LNCaP clone FGC (cell line): ENCODE data around the gene CCDC60.

Experiments used
- DNase-seq: peaks from one replicate; pipeline ENCODE4 v3.0.0-alpha.2; 2011; ENCODE audit warnings: low read depth
- H3K4me3 ChIP-seq: 2 replicates; pipeline ENCODE4 v1.5.1; 2011; ENCODE audit warnings: mild to moderate bottlenecking, low read depth, low read length, control low read depth
- CTCF ChIP-seq: IDR thresholded peaks from 2 replicates; pipeline ENCODE4 v1.5.1; 2012; ENCODE audit warnings: mild to moderate bottlenecking; ENCODE audit not compliant: control insufficient read depth, insufficient read depth; ENCODE audit errors: extremely low read depth

Gene CCDC60

DNA sequence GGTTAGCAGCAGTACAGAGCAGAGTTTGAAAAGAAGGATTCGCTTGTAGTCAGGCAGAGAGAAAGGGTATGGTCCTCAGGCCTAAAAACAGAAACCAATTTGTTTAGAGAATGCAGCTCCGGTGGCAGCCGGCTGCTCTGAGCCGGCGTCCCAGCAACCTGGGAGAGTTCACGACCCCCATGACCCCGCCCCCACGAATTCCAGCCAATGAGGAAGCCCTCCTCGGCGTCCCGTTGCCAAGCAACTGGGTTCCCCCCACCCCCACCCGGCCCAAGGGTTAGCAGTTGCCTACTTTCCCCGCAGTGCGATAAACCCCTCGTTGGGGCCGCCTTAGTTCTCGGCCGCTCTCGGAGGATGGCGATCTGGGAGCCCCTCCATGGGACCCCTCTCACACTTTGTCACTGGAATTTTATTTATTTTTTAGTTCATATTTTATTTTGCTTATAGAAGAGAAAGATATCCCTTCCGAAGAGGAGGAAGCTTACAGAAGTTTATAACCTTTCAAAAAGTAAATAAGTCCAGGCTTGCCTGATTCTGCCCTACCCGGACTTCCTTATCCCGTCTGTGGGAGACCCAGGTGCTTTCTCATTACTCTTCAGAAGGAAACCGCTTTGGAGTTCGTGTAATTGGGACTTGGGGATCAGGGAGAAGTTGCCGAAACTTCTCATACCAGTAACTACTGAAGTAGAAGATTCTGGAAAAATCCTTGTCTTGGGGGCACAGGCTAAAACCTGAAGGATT, at the start of gene CCDC60:
Gene CCDC60 (plus strand): TSS at position 300 of the 741 bp plus-strand sequence. CDS start 448 bp downstream, outside the sequence.
- DNase-seq, result no peak
- H3K4me3 ChIP-seq, result peak within 1 kb of the TSS; percentile 41
- TF ChIP-seq CTCF, result no peak

- no peak for DNase-seq
- TF ChIP-seq CTCF, result no peak
- H3K4me3 ChIP-seq, result no peak overlapping the region
These were observed 46.0 kb upstream of the CCDC60 start for GRCh38 chr12:119288576-119288975.

DNA sequence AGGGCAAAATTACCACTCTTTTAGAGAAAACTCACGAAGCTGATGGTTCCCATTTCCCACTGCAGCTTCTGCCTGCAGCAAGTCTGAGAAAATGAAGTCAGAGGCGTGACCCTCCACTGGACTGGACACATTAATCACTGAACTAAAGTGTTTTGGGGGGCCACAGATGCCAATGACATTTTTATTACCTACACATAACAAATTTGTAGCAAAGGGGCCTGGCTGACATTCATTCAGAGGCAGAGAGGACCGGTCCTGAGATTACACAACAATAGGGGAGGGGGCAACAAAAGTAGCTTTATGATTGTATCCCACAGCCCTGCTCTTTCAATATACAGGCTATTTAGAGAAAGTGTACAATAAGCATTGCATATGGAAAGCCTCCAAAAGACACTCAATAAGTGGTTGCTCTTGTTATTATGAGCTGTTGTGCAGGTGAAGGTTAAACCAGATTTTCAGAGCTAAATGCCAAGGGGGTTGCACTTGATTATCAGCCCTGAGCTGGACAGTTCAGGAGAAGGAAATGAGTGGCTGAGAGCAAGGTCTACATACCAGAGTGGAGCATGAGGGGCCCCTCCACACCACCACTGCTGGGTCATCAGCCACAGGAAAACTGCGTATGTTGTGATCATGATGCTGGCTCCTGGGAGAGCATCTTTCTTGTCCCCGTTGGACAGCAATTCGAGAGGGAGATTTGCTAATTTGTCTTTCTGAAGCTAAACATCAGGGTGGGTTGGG, 41.5 kb upstream of the CCDC60 start:
- DNase-seq, result no peak
- no peak overlapping the region for H3K4me3 ChIP-seq
- no peak for TF ChIP-seq CTCF

- no peak for TF ChIP-seq CTCF
- H3K4me3 ChIP-seq, result no peak overlapping the region
These were observed 40.3 kb upstream of the CCDC60 start for GRCh38 chr12:119294211-119294610.

DNA sequence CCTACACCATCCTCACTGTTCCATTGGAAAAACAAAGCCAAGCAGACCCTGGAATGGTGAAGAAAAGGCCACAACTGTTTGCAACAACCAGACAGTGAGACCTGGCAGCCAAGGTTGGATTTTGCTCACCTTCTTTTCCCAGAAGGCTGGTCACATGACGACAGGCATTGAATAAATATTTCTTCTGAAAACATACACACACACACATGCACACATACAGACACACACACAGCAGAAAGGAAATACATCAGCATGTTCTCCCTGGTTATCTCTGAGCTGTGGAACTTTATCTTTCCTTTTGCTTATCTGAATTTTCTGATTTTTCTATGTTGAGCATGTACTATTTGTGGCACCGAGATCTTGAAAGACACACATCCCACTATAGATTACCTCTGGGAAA, 38.0 kb upstream of the CCDC60 start:
- no peak overlapping the region for H3K4me3 ChIP-seq
- DNase-seq, result no peak
- no peak for TF ChIP-seq CTCF

More at GRCh38 chr12:119294211-119294610, 40.3 kb upstream of the CCDC60 start:
- DNase-seq, result no peak

- no peak for TF ChIP-seq CTCF
- DNase-seq, result no peak
- no peak overlapping the region for H3K4me3 ChIP-seq
These were observed 35.4 kb upstream of the CCDC60 start for GRCh38 chr12:119299130-119299529.
